HG02870 (cell line): Measurements from ENCODE around the gene FARS2.
A peak's percentile ranks its signal among the peaks of the same experiment; 100 is the strongest.

Experiments
- ATAC-seq: cut with Tn5 transposase; IDR thresholded peaks from one replicate; pipeline ENCODE4 v1.9.1; 2021; ENCODE audit warnings: mild to moderate bottlenecking, moderate library complexity; ENCODE audit not compliant: unreplicated experiment

Gene FARS2

GRCh38 chr6:5316951-5317350 is 55.6 kb downstream of the FARS2 start:
- ATAC-seq: no peak

- ATAC-seq: no peak
Observed at GRCh38 chr6:5318617-5319272, 57.4 kb downstream of the FARS2 start.

GRCh38 chr6:5323979-5324378 is 62.7 kb downstream of the FARS2 start:
- no peak for ATAC-seq

GRCh38 chr6:5325173-5325572 is 63.9 kb downstream of the FARS2 start:
- no peak for ATAC-seq

GRCh38 chr6:5326022-5326641 is 64.8 kb downstream of the FARS2 start:
- ATAC-seq: no peak

- no peak for ATAC-seq
Observed at GRCh38 chr6:5328800-5329199, 67.5 kb downstream of the FARS2 start.

- ATAC-seq: no peak
Observed at GRCh38 chr6:5331845-5332442, 70.6 kb downstream of the FARS2 start.

- no peak for ATAC-seq
Observed at GRCh38 chr6:5333658-5334057, 72.3 kb downstream of the FARS2 start.

GRCh38 chr6:5334341-5334740 is 73.0 kb downstream of the FARS2 start:
- no peak for ATAC-seq

GRCh38 chr6:5335020-5335419 is 73.7 kb downstream of the FARS2 start:
- no peak for ATAC-seq

- no peak for ATAC-seq
Observed at GRCh38 chr6:5337573-5337972, 76.3 kb downstream of the FARS2 start.

- ATAC-seq: peak; percentile 65
Observed at GRCh38 chr6:5338177-5338960, 77.1 kb downstream of the FARS2 start.

- ATAC-seq: no peak
Observed at GRCh38 chr6:5339786-5340185, 78.5 kb downstream of the FARS2 start.

GRCh38 chr6:5341845-5342244 is 80.5 kb downstream of the FARS2 start:
- no peak for ATAC-seq

- no peak for ATAC-seq
Observed at GRCh38 chr6:5343998-5344397, 82.7 kb downstream of the FARS2 start.

GRCh38 chr6:5345324-5345723 is 84.0 kb downstream of the FARS2 start:
- no peak for ATAC-seq

- no peak for ATAC-seq
Observed at GRCh38 chr6:5351552-5352210, 90.4 kb downstream of the FARS2 start.

GRCh38 chr6:5353971-5354370 is 92.7 kb downstream of the FARS2 start:
- ATAC-seq: no peak

GRCh38 chr6:5357486-5357885 is 96.2 kb downstream of the FARS2 start:
- ATAC-seq: no peak

GRCh38 chr6:5359417-5359816 is 98.1 kb downstream of the FARS2 start:
- ATAC-seq: no peak

GRCh38 chr6:5361396-5361795 is 100.1 kb downstream of the FARS2 start:
- no peak for ATAC-seq
